Prostate gland (tissue), 2 donors: ENCODE data around the gene APOBEC3B. TPM values are rescaled to one million over a fixed set of nuclear protein-coding genes. Genes with fewer than 3 reads are reported as not detected.
A peak's percentile ranks its signal among the peaks of the same experiment; 100 is the strongest.
"Not testable (repeated sequence)": the region's sequence is repeated elsewhere in the genome, so short reads cannot be mapped to it uniquely, and the experiment has no call there.

Experiments used
- DNase-seq: peaks from one replicate; pipeline ENCODE4 v3.0.0-alpha.2; 2019; ENCODE audit warnings: low spot score
- H3K27ac ChIP-seq, 2 donors: fragments of 200-600 bp; sonication (generic); 2 replicates each; pipeline ENCODE4 v1.5.1; 2017 to 2019
- H3K27me3 ChIP-seq: fragments of 200-600 bp; sonication (generic); replicated peaks from 2 replicates; pipeline ENCODE4 v1.5.1; 2019; ENCODE audit not compliant: insufficient read depth
- H3K36me3 ChIP-seq, 2 donors: fragments of 200-600 bp; sonication (generic); 1 replicate in 1 of 2; 2 replicates in 1 of 2; pipeline versions ENCODE4 v1.5.1 to v1.8.1; 2017 to 2019
- H3K4me1 ChIP-seq: fragments of 200-600 bp; sonication (generic); replicated peaks from 2 replicates; pipeline ENCODE4 v1.5.1; 2019
- H3K4me3 ChIP-seq, 2 donors: fragments of 200-600 bp; sonication (generic); 2 replicates each; pipeline ENCODE4 v1.5.1; 2017 to 2019
- H3K9me3 ChIP-seq: fragments of 200-600 bp; sonication (generic); 2 replicates; pipeline ENCODE4 v1.5.1; 2017
- CTCF ChIP-seq, 4 experiments: fragments of 200-600 bp in 2 of 4; fragments of 450-650 bp in 2 of 4; sonication (generic) in 2 of 4; IDR thresholded peaks; 1 replicate in 3 of 4; 2 replicates in 1 of 4; pipeline ENCODE4 v1.5.1; 2016 to 2019; ENCODE audit warnings: antibody characterized with exemption in 4 of 4, mild to moderate bottlenecking in 2 of 4, moderate library complexity in 2 of 4
- POLR2A ChIP-seq: fragments of 450-650 bp; IDR thresholded peaks from one replicate; pipeline ENCODE4 v1.6.1; 2016; ENCODE audit warnings: antibody characterized with exemption, mild to moderate bottlenecking
- POLR2AphosphoS5 ChIP-seq: sonication (generic); formaldehyde crosslinking; IDR thresholded peaks from one replicate; pipeline ENCODE4 v1.6.1; 2017; ENCODE audit warnings: antibody characterized with exemption
- WGBS: methylation state at CpG from one replicate; pipeline ENCODE4 v1.1.5; 2018; 5-methylcytosine and 5-hydroxymethylcytosine counted together
- intact Hi-C: fragments of 100-400 bp; cut with DNase I; formaldehyde crosslinking; loops from one replicate; pipeline ENCODE4 v1.14.2; 2022
- total RNA-seq, 2 donors: library from RNA; depleted of rRNA; stranded (reverse); fragments of >200 nt; gene quantifications; one replicate each; pipeline ENCODE4 v1.1.0, GENCODE V29; 2016

The APOBEC3B gene
- total RNA-seq, 2 donors from 2014 or later, result 0.91 to 1.5 TPM

GRCh38 chr22:39010946-39011345 lies 28.8 kb downstream of the APOBEC3B start:
- intact Hi-C loops, result loop anchor here (10.0 kb wide), 2 partner anchors 114 to 304 kb away; partner anchors contain the start of gene RPL3
- DNase-seq, result no peak
- Histone ChIP-seq H3K27ac (no peak overlapping the region), H3K9me3 (no peaks in the 10 kb centered on the region), H3K27me3 (no peaks in the 10 kb centered on the region), H3K4me1 (no peaks in the 10 kb centered on the region), H3K36me3 (no peaks in the 10 kb centered on the region), H3K4me3 (no peak overlapping the region)
- TF ChIP-seq POLR2AphosphoS5 (no peak), CTCF (IDR thresholded peaks at IDR 0.05) (no peak), POLR2A (no peak)
- WGBS, result 64% methylated on average over 15 of the region's 15 CpGs

- intact Hi-C loops, result loop anchor here (10.0 kb wide), 2 partner anchors 112 to 302 kb away; partner anchors contain the start of gene RPL3
Observed at GRCh38 chr22:39012533-39013511, 30.7 kb downstream of the APOBEC3B start.

GRCh38 chr22:39013561-39013941 lies 31.4 kb downstream of the APOBEC3B start:
- DNase-seq, H3K9me3 ChIP-seq, H3K27me3 ChIP-seq, H3K4me1 ChIP-seq, H3K36me3 ChIP-seq: not testable (repeated sequence)
- H3K4me3 ChIP-seq, result peak overlapping the region; percentile 38 to 39
- peak overlapping the region; percentile 85 to 88 for H3K27ac ChIP-seq
- intact Hi-C loops, result loop anchor here (10.0 kb wide), 2 partner anchors 111 to 301 kb away; partner anchors contain the start of gene RPL3
- WGBS, result 65% methylated on average over 6 of the region's 6 CpGs

More at GRCh38 chr22:39012533-39013511, 30.7 kb downstream of the APOBEC3B start:
- DNase-seq, result no peak
- Histone ChIP-seq H3K4me3 (no peak overlapping the region), H3K27me3 (no peaks in the 10 kb centered on the region), H3K9me3 (no peaks in the 10 kb centered on the region), H3K27ac (peak overlapping the region; percentile 33 to 88), H3K4me1 (no peaks in the 10 kb centered on the region), H3K36me3 (no peaks in the 10 kb centered on the region)
- TF ChIP-seq POLR2A (no peak), POLR2AphosphoS5 (no peak), CTCF (IDR thresholded peaks at IDR 0.05) (no peak)
- 69% methylated on average over 29 of the region's 29 CpGs for WGBS

- Histone ChIP-seq H3K27ac (peak within 1 kb of the TSS; percentile 85 to 88), H3K4me1 (no peaks in the 10 kb centered on the region), H3K9me3 (no peaks in the 10 kb centered on the region), H3K4me3 (peak within 1 kb of the TSS; percentile 38 to 39), H3K27me3 (no peaks in the 10 kb centered on the region), H3K36me3 (no peaks in the 10 kb centered on the region)
- intact Hi-C loops, result loop anchor here (10.0 kb wide), 2 partner anchors 111 to 301 kb away; partner anchors contain the start of gene RPL3
- peak; percentile 85 for DNase-seq
- TF ChIP-seq POLR2AphosphoS5 (peak; percentile 84), CTCF (IDR thresholded peaks at IDR 0.05) (peak in 1 of 4 experiments; percentile 32), POLR2A (peak; percentile 89)
- WGBS, result 2% methylated on average over 18 of the region's 18 CpGs
Observed at GRCh38 chr22:39013942-39014722, 32.0 kb downstream of the APOBEC3B start, which contains the start of gene APOBEC3C. Gene APOBEC3C (plus strand): TSS chr22:39014257. CDS start chr22:39014363, 106 bp downstream.

- 24% methylated on average over 6 of the region's 6 CpGs for WGBS
- peak overlapping the region; percentile 38 to 39 for H3K4me3 ChIP-seq
- H3K27ac ChIP-seq, result peak overlapping the region; percentile 85 to 88
- not testable (repeated sequence) for H3K36me3 ChIP-seq, DNase-seq, H3K27me3 ChIP-seq, H3K4me1 ChIP-seq, H3K9me3 ChIP-seq
- intact Hi-C loops, result loop anchor here (10.0 kb wide), 2 partner anchors 110 to 300 kb away; partner anchors contain the start of gene RPL3
Observed at GRCh38 chr22:39014723-39015121, 32.6 kb downstream of the APOBEC3B start.
